HG02623 (cell line): ENCODE measurements around the gene ZNF683.
"Not testable (repeated sequence)": the region's sequence is repeated elsewhere in the genome, so short reads cannot be mapped to it uniquely, and the experiment has no call there.

ENCODE experiments used
- ATAC-seq: cut with Tn5 transposase; IDR thresholded peaks from one replicate; pipeline ENCODE4 v1.9.1; 2021; ENCODE audit warnings: moderate library complexity; ENCODE audit not compliant: unreplicated experiment

Gene ZNF683

DNA sequence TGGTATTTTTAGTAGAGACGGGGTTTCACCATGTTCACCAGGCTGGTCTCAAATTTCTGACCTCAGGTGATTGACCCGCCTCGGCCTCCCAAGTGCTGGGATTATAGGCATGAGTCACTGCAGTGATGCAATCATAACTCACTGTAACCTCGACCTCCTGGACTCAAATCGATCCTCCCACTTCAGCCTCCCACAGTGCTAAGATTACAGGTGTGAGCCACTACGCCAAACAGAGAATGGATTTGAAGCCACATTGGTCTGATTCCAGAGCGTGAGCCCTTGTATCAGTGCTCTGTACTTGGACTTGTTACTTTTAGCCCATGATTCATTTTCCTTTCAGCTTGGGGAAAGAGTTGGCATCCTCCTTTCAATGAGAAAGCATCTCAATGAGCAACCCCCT lies 14.9 kb upstream of the ZNF683 start:
- ATAC-seq: no peak

DNA sequence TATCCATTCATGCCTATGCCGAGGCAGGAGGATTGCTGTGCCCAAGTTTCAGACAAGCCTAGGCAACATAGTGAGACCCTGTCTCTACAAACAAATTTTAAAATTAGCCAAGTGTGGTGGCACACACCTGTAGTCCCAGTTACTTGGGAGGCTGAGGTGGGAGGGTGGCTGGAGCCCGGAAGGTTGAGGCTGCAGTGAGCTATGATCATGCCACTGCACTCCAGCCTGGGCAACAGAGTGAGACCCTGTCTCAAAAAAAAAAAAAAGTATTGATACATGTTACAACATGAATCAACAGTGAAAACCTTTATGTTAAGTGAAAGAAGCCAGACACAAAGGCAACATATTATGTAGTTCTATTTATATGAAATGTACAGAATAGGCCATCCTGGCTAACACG lies 12.5 kb upstream of the ZNF683 start:
- not testable (repeated sequence) for ATAC-seq

GRCh38 chr1:26384076-26384475 lies 11.5 kb upstream of the ZNF683 start:
- ATAC-seq: no peak

GRCh38 chr1:26378879-26379251 lies 6.3 kb upstream of the ZNF683 start:
- ATAC-seq: no peak

- ATAC-seq: peak; percentile 80
These were observed 5.7 kb upstream of the ZNF683 start for GRCh38 chr1:26378088-26378878.

GRCh38 chr1:26376050-26376449 lies 3.5 kb upstream of the ZNF683 start:
- ATAC-seq: no peak

DNA sequence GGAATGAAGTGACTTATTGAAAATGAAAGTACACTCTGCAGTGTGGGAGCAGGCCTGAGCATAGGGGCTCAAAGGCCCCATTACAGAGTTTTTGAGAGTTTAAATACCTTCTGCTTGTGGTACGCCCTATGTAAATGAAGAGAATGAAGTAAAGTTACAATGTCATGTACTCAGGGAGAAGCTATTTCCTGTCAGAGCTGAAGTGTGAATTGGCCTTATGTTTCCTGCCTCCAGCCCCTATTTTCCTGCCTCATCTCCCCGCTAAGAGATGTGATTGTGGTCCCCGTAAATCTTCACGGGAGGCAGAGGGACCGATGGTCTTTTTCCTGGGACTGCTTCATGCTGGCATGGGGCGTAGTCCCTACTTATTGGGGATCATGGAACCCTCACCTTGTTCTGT lies 2.5 kb upstream of the ZNF683 start:
- ATAC-seq: no peak

DNA sequence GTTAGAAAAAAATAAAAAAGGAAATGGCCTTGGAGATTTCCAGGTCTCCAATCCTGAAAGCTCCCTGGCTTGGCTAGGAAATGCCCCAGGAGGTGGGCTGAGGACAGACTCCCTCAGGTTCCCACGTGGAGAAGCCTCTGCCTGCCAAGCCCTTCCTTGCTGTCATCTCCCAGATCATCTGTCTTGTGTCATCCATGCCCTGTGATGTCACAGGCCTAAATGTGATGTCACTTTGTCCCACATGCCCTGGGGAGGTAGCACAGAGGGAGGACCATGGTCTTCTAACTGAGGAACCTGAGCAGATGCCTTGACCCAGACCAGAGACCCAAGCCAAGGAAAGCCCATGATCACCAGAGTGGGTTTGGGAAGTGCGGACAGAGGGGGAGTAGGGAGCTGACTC lies 1.8 kb upstream of the ZNF683 start:
- not testable (repeated sequence) for ATAC-seq

DNA sequence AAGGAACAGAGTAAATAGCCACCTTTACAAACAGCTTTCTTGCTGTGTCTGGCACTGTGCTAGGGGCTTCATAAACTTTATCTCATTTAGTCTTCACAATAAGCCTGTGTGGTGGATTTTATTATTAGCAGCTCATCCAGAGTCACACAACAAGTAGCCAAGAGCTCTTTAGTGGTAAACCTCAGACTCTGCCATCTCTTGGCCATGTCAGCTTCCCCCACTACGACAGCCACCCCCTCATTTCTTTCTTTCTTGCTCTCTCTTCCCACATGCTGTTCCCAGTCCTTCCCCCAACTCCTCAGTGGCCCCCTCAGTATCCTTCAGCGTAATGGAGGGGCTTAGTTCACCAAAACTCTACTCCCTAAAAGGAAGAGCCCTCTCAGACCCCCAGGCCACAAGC lies 1.2 kb upstream of the ZNF683 start:
- no peak for ATAC-seq

- no peak for ATAC-seq
These were observed 731 bp upstream of the ZNF683 start for GRCh38 chr1:26373281-26373680.

GRCh38 chr1:26372039-26372438 lies 511 bp downstream of the ZNF683 start:
- no peak for ATAC-seq

- ATAC-seq: no peak
These were observed 1.8 kb downstream of the ZNF683 start for GRCh38 chr1:26370591-26371382.

DNA sequence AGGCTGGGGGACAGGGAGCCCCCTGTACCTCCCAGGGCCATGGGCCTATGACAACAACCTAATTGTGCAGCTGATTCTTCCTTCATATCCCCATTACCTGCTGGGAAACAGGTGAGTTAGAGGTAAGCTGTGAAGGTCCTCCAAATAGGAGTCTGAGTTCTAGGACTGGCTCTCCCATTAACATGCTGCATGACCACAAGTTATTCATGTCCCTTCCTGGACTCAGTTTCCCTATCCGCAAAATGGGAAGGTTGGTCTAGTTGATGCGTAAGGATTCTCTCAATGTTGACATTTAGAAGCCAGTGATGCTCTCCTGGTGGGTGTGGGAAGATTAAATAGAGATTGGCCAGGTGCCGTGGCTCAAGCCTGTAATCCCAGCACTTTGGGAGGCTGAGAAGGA lies 4.1 kb downstream of the ZNF683 start:
- no peak for ATAC-seq

DNA sequence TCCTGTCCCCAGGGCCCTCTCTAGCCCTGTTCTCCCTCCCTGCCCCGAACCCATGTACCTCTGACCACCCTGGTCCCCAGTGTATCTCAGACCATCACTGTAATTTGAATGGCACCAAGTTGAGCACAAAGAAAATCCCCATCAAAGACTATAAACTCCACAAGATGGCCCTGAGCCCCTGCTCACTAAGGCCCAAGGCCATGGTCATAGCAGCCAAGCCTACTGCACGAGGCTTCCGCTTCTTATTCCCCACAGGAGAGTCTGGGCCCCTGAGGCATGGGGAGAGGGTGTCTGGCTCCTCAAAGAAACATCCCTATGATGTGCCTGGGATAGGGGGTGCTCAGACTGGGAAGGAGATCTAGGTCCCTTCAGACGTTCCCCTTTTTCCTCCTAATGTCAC lies 4.5 kb downstream of the ZNF683 start:
- ATAC-seq: no peak

DNA sequence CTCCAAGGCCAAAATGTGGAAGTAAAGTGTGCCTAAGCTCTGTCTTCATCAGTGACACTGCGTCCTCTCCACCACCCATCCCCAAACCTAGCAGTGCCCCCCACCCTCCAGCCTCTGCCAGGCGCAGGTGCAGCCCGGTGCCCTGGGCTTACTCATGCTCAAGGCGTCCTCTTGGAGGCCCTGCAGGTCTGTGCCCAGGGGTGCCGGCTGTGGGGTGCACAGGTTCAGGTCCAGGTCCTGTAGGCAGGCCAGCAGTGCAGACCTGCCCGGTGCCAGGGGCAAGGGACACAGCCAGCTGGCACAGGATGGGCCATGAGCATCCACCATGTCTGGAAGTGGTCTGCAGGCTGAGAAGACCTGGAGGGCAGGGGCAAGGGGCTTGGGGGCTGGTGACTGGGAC lies 5.1 kb downstream of the ZNF683 start:
- ATAC-seq: no peak

DNA sequence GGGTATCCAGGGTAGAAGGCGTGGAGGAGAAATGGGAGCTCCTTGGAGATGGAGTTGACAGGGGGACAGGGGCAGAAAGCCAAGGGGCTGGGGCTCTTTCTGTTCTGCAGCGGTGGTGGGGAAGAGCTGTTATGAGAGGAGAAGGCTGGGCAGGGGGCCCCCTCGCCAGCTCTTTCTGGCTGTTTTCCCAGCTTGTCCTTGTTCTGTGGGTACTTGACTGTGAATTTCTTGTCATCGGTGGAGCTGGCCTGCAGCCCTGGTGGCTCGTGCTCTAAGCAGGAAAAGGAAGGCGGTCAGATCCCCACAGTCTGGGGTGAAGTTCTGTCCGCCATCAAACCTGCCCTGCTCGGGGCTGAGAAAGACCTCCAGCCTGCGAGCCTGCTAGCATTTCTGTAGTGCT lies 7.6 kb downstream of the ZNF683 start:
- no peak for ATAC-seq

DNA sequence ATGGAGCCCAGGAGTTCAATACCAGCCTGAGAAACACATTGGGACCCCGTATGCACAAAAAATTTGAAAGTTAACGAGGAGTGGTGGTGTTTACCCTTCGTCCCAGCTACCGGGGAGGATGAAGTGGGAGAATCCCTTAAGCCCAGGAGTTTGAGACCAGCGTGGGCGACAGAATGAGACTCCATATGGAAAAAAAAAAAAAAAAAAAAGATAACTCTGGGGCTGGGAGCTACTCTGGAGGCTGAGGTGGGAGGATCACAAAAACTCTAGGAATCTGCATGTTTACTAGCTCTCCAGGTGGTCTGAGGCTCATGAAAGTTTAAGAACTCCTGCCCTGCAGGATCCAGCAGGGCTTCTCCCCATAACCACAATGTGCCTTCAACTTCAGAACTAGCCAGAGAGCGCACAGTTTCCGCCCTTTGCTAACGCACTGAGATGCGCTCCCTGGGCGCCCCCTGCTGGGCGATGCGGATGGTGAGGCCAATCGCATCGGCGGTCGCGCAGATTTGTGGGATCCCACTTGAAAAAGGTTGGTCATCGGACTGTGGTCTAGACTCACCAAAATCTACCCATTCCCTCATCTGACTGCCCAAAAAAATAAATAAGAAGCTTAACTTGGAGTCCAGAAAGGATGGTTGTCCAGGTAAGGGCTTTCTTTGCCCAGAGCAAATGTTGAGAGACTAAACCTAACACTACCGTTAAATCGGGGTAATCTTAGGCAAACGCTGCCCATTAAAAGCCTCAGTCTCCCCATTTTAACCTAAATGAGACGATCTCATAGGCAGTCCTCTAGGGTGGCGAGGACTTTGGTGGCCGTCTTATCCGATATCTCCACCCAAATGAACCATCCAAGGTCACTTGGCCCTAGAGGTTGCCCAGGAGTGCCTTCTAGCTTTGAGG lies 8.8 kb downstream of the ZNF683 start:
- peak; percentile 45 for ATAC-seq

- ATAC-seq: no peak
These were observed 10.2 kb downstream of the ZNF683 start for GRCh38 chr1:26362331-26362730.

GRCh38 chr1:26361605-26362122 lies 10.9 kb downstream of the ZNF683 start:
- ATAC-seq: no peak

DNA sequence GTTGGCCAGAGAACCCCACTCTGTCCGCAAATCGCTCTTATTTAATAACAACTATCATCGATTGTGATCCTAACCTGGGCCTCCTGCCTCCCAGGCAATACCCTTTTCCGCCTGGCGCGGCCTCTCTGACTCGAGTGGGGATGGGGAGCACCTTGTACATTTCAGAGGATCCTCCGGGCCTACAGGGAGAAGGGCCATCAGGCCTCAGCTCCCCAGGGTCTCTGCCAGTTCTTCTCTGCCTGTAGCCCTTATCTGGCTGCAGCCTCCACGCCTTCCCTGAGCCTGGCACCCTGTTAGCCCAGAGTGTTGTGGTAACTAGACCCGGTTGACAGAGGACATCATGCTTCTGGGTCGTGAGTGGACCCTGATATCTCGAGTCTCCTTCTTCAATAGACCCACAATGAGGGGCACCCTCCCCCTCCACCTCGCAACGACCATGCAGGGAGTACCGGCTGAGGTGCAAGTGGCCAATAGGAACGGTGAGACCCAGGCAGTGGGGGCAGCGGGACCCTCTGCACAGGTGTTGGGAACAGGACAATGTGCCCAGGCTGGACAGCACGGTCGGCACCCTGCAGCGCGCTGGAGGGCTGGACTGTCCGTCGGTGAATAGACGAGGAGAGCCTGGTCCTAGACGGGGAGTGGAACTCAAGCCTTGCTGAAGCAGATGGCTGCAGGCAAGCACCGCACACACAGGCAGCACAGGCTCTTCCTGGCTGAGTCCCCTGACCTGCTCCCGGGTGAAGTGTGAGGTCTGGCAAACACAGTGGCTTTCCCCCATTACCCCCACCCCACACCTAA lies 11.5 kb downstream of the ZNF683 start:
- ATAC-seq: no peak
